Erythroblast (primary cell): ENCODE results near the gene KLK1.

Experiments
- GATA1 ChIP-seq: IDR thresholded peaks from 2 replicates; pipeline ENCODE4 v1.6.1; 2011; ENCODE audit warnings: low read depth, mild to moderate bottlenecking, control low read depth, low read length, moderate library complexity
- POLR2A ChIP-seq: IDR thresholded peaks from 2 replicates; pipeline ENCODE4 v1.6.1; 2011; ENCODE audit warnings: mild to moderate bottlenecking, low read length

- TF ChIP-seq POLR2A (no peak), GATA1 (no peak)
Observed at GRCh38 chr19:50820086-50820485, 3.5 kb downstream of the KLK1 start.
